BLaER1 treated with 17β-estradiol and CSF1 and Interleukin-3, amounts not matched to agents 10 nM and 100 nM (cell line): ENCODE measurements around the gene TTC33.
"Not testable (repeated sequence)": the region's sequence is repeated elsewhere in the genome, so short reads cannot be mapped to it uniquely, and the experiment has no call there.

Experiments
- H3K27ac ChIP-seq, 11 experiments: shearing (Covaris generic); formaldehyde crosslinking; 2 replicates each; pipeline ENCODE4 v1.8.1; 2022
- H3K27me3 ChIP-seq, 11 experiments: shearing (Covaris generic); formaldehyde crosslinking; 2 replicates each; pipeline ENCODE4 v1.8.1; 2022
- H3K36me3 ChIP-seq, 11 experiments: shearing (Covaris generic); formaldehyde crosslinking; 2 replicates each; pipeline ENCODE4 v1.8.1; 2022
- H3K4me1 ChIP-seq, 10 experiments: shearing (Covaris generic); formaldehyde crosslinking; 2 replicates each; pipeline ENCODE4 v1.8.1; 2022
- H3K4me2 ChIP-seq, 11 experiments: shearing (Covaris generic); formaldehyde crosslinking; 2 replicates each; pipeline ENCODE4 v1.8.1; 2022
- H3K4me3 ChIP-seq, 10 experiments: shearing (Covaris generic); formaldehyde crosslinking; 2 replicates each; pipeline ENCODE4 v1.8.1; 2022
- H3K9ac ChIP-seq, 11 experiments: shearing (Covaris generic); formaldehyde crosslinking; 2 replicates each; pipeline ENCODE4 v1.8.1; 2022
- H3K9me3 ChIP-seq, 11 experiments: shearing (Covaris generic); formaldehyde crosslinking; replicated peaks in 1 of 11; 2 replicates each; pipeline ENCODE4 v1.8.1; 2022
- H4K20me1 ChIP-seq, 11 experiments: shearing (Covaris generic); formaldehyde crosslinking; 2 replicates each; pipeline ENCODE4 v1.8.1; 2022
- Cebpa-rat ChIP-seq, 11 experiments: shearing (Covaris generic); IDR thresholded peaks; 2 replicates each; pipeline ENCODE4 v1.8.1; 2022

TTC33 gene

GRCh38 chr5:40571729-40572128 lies 184.0 kb downstream of the TTC33 start:
- Histone ChIP-seq H3K4me1 (peaks cover 28 to 56% (median 32%) of the 10 kb centered on the region in 10 experiments), H3K4me3 (no peak overlapping the region), H3K27ac (peak overlapping the region in 2 of 11 experiments; percentile 18 to 46; a peak in 5 of 22 replicates), H3K9me3 (peaks cover 0 to 6% (median 2%) of the 10 kb centered on the region in 11 experiments; a peak in 5 of 22 replicates), H3K9ac (no peak overlapping the region), H3K36me3 (no peaks in the 10 kb centered on the region), H3K4me2 (peak overlapping the region in 10 of 11 experiments; percentile 29 to 87 (median 61); a peak in 13 of 22 replicates), H4K20me1 (no peaks in the 10 kb centered on the region; a peak in 2 of 22 replicates), H3K27me3 (no peaks in the 10 kb centered on the region)
- no peak for TF ChIP-seq Cebpa-rat (IDR thresholded peaks at IDR 0.05)

- H3K36me3 ChIP-seq, result no peaks in the 10 kb centered on the region
- peak overlapping the region; percentile 50 to 87 (median 61) for H3K4me2 ChIP-seq
- TF ChIP-seq Cebpa-rat (IDR thresholded peaks at IDR 0.05), result no peak
These were observed 185.2 kb downstream of the TTC33 start for GRCh38 chr5:40570408-40571129.

GRCh38 chr5:40569546-40570270 lies 186.1 kb downstream of the TTC33 start:
- TF ChIP-seq Cebpa-rat (IDR thresholded peaks at IDR 0.05), result no peak
- Histone ChIP-seq H3K27me3 (no peaks in the 10 kb centered on the region), H3K9me3 (peaks cover 0 to 12% (median 5%) of the 10 kb centered on the region in 11 experiments; a peak in 5 of 22 replicates), H3K4me1 (peaks cover 28 to 44% (median 32%) of the 10 kb centered on the region in 10 experiments), H3K4me2 (peak overlapping the region; percentile 50 to 87 (median 61)), H3K36me3 (no peaks in the 10 kb centered on the region), H3K9ac (peak overlapping the region in 4 of 11 experiments; percentile 6 to 57 (median 24); a peak in 6 of 22 replicates), H4K20me1 (no peaks in the 10 kb centered on the region; a peak in 2 of 22 replicates), H3K27ac (peak overlapping the region in 4 of 11 experiments; percentile 46 to 76 (median 52); a peak in 7 of 22 replicates), H3K4me3 (peak overlapping the region in 1 of 10 experiments; percentile 4; a peak in 2 of 20 replicates)

More at GRCh38 chr5:40570408-40571129, 185.2 kb downstream of the TTC33 start:
- H4K20me1 ChIP-seq, result no peaks in the 10 kb centered on the region; a peak in 2 of 22 replicates
- peaks cover 28 to 52% (median 32%) of the 10 kb centered on the region in 10 experiments for H3K4me1 ChIP-seq
- peak overlapping the region in 4 of 11 experiments; percentile 46 to 76 (median 52); a peak in 7 of 22 replicates for H3K27ac ChIP-seq
- H3K9ac ChIP-seq, result peak overlapping the region in 3 of 11 experiments; percentile 6 to 57 (median 19); a peak in 3 of 22 replicates
- H3K27me3 ChIP-seq, result no peaks in the 10 kb centered on the region
- peaks cover 0 to 12% (median 5%) of the 10 kb centered on the region in 11 experiments; a peak in 5 of 22 replicates for H3K9me3 ChIP-seq
- no peak overlapping the region for H3K4me3 ChIP-seq

- Histone ChIP-seq H3K4me3 (no peak overlapping the region), H3K27ac (peak overlapping the region in 1 of 11 experiments; percentile 76; a peak in 1 of 22 replicates), H3K27me3 (no peaks in the 10 kb centered on the region), H3K9me3 (peaks cover 0 to 12% (median 5%) of the 10 kb centered on the region in 11 experiments; a peak in 5 of 22 replicates), H3K4me1 (peaks cover 28 to 49% (median 32%) of the 10 kb centered on the region in 10 experiments), H3K9ac (no peak overlapping the region), H3K36me3 (no peaks in the 10 kb centered on the region), H3K4me2 (peak overlapping the region in 4 of 11 experiments; percentile 61 to 87 (median 69); a peak in 6 of 22 replicates), H4K20me1 (no peaks in the 10 kb centered on the region; a peak in 2 of 22 replicates)
- TF ChIP-seq Cebpa-rat (IDR thresholded peaks at IDR 0.05), result no peak
These were observed 187.2 kb downstream of the TTC33 start for GRCh38 chr5:40568548-40568947.

GRCh38 chr5:40563173-40563572 lies 192.6 kb downstream of the TTC33 start:
- not testable (repeated sequence) for H3K9ac ChIP-seq, H3K4me3 ChIP-seq

GRCh38 chr5:40560474-40561110 lies 195.2 kb downstream of the TTC33 start:
- H3K27ac ChIP-seq, result no peak overlapping the region
- no peak overlapping the region for H3K4me2 ChIP-seq
- TF ChIP-seq Cebpa-rat (IDR thresholded peaks at IDR 0.05), result no peak
- H3K4me1 ChIP-seq, result peaks cover 0 to 20% (median 0%) of the 10 kb centered on the region in 10 experiments; a peak in 5 of 20 replicates
- H3K36me3 ChIP-seq, result no peaks in the 10 kb centered on the region
- no peaks in the 10 kb centered on the region for H4K20me1 ChIP-seq
- H3K9ac ChIP-seq, result no peak overlapping the region
- no peaks in the 10 kb centered on the region for H3K27me3 ChIP-seq
- H3K9me3 ChIP-seq, result peaks cover 3 to 20% (median 12%) of the 10 kb centered on the region in 11 experiments; a peak in 14 of 22 replicates
- H3K4me3 ChIP-seq, result no peak overlapping the region

More at GRCh38 chr5:40563173-40563572, 192.6 kb downstream of the TTC33 start:
- not testable (repeated sequence) for H3K27ac ChIP-seq, H4K20me1 ChIP-seq, H3K36me3 ChIP-seq, H3K27me3 ChIP-seq
- H3K4me1 ChIP-seq, result peaks cover 0 to 11% (median 0%) of the 10 kb centered on the region in 10 experiments; a peak in 5 of 20 replicates
- peaks cover 3 to 27% (median 19%) of the 10 kb centered on the region in 11 experiments; a peak in 14 of 22 replicates for H3K9me3 ChIP-seq
- peak overlapping the region in 3 of 11 experiments; percentile 5 to 35 (median 26); a peak in 3 of 22 replicates for H3K4me2 ChIP-seq

- Histone ChIP-seq H3K4me1 (peaks cover 0 to 20% (median 0%) of the 10 kb centered on the region in 10 experiments; a peak in 5 of 20 replicates), H3K9me3 (peaks cover 3 to 20% (median 12%) of the 10 kb centered on the region in 11 experiments; a peak in 13 of 22 replicates), H3K27me3 (no peaks in the 10 kb centered on the region), H3K4me3 (no peak overlapping the region), H4K20me1 (no peaks in the 10 kb centered on the region), H3K9ac (no peak overlapping the region), H3K4me2 (no peak overlapping the region), H3K36me3 (no peaks in the 10 kb centered on the region), H3K27ac (no peak overlapping the region)
- TF ChIP-seq Cebpa-rat (IDR thresholded peaks at IDR 0.05), result no peak
These were observed 196.5 kb downstream of the TTC33 start for GRCh38 chr5:40559306-40559705.

GRCh38 chr5:40557501-40557900 lies 198.3 kb downstream of the TTC33 start:
- no peaks in the 10 kb centered on the region for H3K36me3 ChIP-seq
- TF ChIP-seq Cebpa-rat (IDR thresholded peaks at IDR 0.05), result no peak
- no peak overlapping the region for H3K4me3 ChIP-seq

More at GRCh38 chr5:40557501-40557900, 198.3 kb downstream of the TTC33 start:
- Histone ChIP-seq H3K27ac (no peak overlapping the region), H3K9me3 (peaks cover 3 to 18% (median 12%) of the 10 kb centered on the region in 11 experiments; a peak in 13 of 22 replicates), H3K4me2 (no peak overlapping the region), H3K9ac (no peak overlapping the region), H4K20me1 (no peaks in the 10 kb centered on the region), H3K4me1 (peaks cover 0 to 12% (median 0%) of the 10 kb centered on the region in 10 experiments; a peak in 4 of 20 replicates), H3K27me3 (no peaks in the 10 kb centered on the region)
